Measurements from ENCODE around the gene BEX1. TPM values are rescaled to one million over a fixed set of nuclear protein-coding genes. Genes with fewer than 3 reads are reported as not detected.

The BEX1 gene
- total and polyA plus RNA-seq, 9 of the 15 experiments (the other 6 are each of a cell fraction or from before 2014, with no cell fraction given) = not detected

DNA sequence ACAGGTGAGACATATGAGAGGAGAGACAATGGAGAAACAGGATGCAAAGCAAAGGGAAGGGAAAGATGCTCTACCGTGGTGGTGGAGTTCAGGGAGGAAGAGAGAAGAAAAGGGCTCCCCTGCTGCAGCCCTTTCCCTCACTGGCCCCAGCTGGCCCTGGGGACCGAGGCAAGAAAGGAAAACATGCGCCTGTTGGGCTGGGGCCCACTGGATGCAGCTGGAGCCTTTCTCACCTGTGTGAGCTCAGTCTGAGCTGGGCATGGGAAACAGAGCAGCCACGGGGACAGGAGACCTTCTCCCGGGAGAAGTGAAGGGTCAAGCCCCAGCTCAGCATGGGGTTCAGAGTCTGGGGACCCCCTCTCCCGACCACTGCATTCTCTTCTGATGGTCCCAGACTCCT, 17.1 kb upstream of the BEX1 start:
- in situ Hi-C loops (cut with MboI) (no loop called here), intact Hi-C loops (cut with micrococcal nuclease) (no loop called here)
- CTCF ChIA-PET (ENCODE audit: low intra/inter-chr PET ratio) = no interaction called here
- H3K9me3 ChIP-seq (replicated peaks; ENCODE audit: control insufficient read depth, insufficient read depth, low read depth, low read length) = no peaks in the 10 kb centered on the region
- no peaks in the 10 kb centered on the region for H4K20me1 ChIP-seq (replicated peaks; ENCODE audit: control insufficient read depth, insufficient read depth, low read length)
- no peak overlapping the region for H3K4me3 ChIP-seq
- H3K27ac ChIP-seq (ENCODE audit: extremely low read depth, low read depth, low read length) = no peak overlapping the region
- no peak for ATAC-seq
- H3K36me3 ChIP-seq (ENCODE audit: control insufficient read depth, insufficient read depth, low read length) = no peaks in the 10 kb centered on the region
- POLR2A ChIA-PET = interaction anchor here (0.6 kb wide), 1 partner anchor 19 kb away, joined by 3 read pairs; no protein-coding TSS in a partner anchor
- no peak overlapping the region for H3K4me2 ChIP-seq (ENCODE audit: insufficient read depth, low read length)
- H3K9me1 ChIP-seq (ENCODE audit: control insufficient read depth, insufficient read depth, low read length) = no peaks in the 10 kb centered on the region
- no peak for FAIRE-seq
- peaks cover 0 to 33% of the 10 kb centered on the region in 2 experiments; a peak in 2 of 5 replicates for H3K27me3 ChIP-seq (ENCODE audit: control insufficient read depth in 2 of 2, insufficient read depth in 2 of 2, low read length in 2 of 2)
- no peak for DNase-seq (ENCODE audit: extremely low read depth in 1 of 4, low spot score in 3 of 4)
- no peak overlapping the region for H3K9ac ChIP-seq (ENCODE audit: insufficient read depth in 1 of 2, low read depth in 2 of 2, low read length in 2 of 2)
- H3K79me2 ChIP-seq (ENCODE audit: control insufficient read depth, insufficient read depth, low read length) = no peaks in the 10 kb centered on the region
- WGBS (ENCODE audit: insufficient coverage, low coverage, missing lambda C conversion rate) = 18% methylated on average over 3 of the region's 6 CpGs
- no peak overlapping the region for H2AFZ ChIP-seq (ENCODE audit: low read depth, low read length)
- BruUV-seq (replicated peaks) = no TSS peak
- H3K4me1 ChIP-seq (replicated peaks in 1 of 2; ENCODE audit: control insufficient read depth in 2 of 2, insufficient read depth in 2 of 2, low read length in 2 of 2) = no peaks in the 10 kb centered on the region
- TF ChIP-seq, protein P1, sequence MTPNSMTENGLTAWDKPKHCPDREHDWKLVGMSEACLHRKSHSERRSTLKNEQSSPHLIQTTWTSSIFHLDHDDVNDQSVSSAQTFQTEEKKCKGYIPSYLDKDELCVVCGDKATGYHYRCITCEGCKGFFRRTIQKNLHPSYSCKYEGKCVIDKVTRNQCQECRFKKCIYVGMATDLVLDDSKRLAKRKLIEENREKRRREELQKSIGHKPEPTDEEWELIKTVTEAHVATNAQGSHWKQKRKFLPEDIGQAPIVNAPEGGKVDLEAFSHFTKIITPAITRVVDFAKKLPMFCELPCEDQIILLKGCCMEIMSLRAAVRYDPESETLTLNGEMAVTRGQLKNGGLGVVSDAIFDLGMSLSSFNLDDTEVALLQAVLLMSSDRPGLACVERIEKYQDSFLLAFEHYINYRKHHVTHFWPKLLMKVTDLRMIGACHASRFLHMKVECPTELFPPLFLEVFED (CRISPR knock-in tag; conservative IDR thresholded peaks at IDR 0.05) = no peak
- no peak for TF ChIP-seq PHB2 (IDR thresholded peaks at IDR 0.05; ENCODE audit: low read depth)
- no peak for TF ChIP-seq HMG20A (CRISPR knock-in tag; conservative IDR thresholded peaks at IDR 0.05)
- no peak for TF ChIP-seq ARID1B (IDR thresholded peaks at IDR 0.05)
- no peak for TF ChIP-seq RAD51 (IDR thresholded peaks at IDR 0.05; ENCODE audit: borderline replicate concordance, low read depth)
- no peak for TF ChIP-seq ZNF224 (CRISPR knock-in tag; IDR thresholded peaks at IDR 0.05)
- TF ChIP-seq PRPF4 (IDR thresholded peaks at IDR 0.05; ENCODE audit: insufficient read depth, low read depth, low read length, poor library complexity, severe bottlenecking) = no peak
- TF ChIP-seq, protein P2, sequence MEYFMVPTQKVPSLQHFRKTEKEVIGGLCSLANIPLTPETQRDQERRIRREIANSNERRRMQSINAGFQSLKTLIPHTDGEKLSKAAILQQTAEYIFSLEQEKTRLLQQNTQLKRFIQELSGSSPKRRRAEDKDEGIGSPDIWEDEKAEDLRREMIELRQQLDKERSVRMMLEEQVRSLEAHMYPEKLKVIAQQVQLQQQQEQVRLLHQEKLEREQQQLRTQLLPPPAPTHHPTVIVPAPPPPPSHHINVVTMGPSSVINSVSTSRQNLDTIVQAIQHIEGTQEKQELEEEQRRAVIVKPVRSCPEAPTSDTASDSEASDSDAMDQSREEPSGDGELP (CRISPR knock-in tag; IDR thresholded peaks at IDR 0.05; ENCODE audit: borderline replicate concordance) = no peak
- TF ChIP-seq KAT2B (IDR thresholded peaks at IDR 0.05; ENCODE audit: low read depth, low read length) = no peak
- TF ChIP-seq RREB1 (CRISPR knock-in tag; IDR thresholded peaks at IDR 0.05) = no peak
- no peak for TF ChIP-seq USF1 (CRISPR knock-in tag; IDR thresholded peaks at IDR 0.05)
- no peak for TF ChIP-seq CHD2 (IDR thresholded peaks at IDR 0.05; ENCODE audit: low read depth, low read length)
- TF ChIP-seq E2F4 (CRISPR knock-in tag; IDR thresholded peaks at IDR 0.05; ENCODE audit: low read depth) = no peak
